GM21619 (cell line): ENCODE measurements around the gene EIF3B.
"Not testable (repeated sequence)": the region's sequence is repeated elsewhere in the genome, so short reads cannot be mapped to it uniquely, and the experiment has no call there.

Experiments
- ATAC-seq: cut with Tn5 transposase; IDR thresholded peaks from one replicate; pipeline ENCODE4 v1.9.1; 2021; ENCODE audit not compliant: unreplicated experiment

The EIF3B gene

DNA sequence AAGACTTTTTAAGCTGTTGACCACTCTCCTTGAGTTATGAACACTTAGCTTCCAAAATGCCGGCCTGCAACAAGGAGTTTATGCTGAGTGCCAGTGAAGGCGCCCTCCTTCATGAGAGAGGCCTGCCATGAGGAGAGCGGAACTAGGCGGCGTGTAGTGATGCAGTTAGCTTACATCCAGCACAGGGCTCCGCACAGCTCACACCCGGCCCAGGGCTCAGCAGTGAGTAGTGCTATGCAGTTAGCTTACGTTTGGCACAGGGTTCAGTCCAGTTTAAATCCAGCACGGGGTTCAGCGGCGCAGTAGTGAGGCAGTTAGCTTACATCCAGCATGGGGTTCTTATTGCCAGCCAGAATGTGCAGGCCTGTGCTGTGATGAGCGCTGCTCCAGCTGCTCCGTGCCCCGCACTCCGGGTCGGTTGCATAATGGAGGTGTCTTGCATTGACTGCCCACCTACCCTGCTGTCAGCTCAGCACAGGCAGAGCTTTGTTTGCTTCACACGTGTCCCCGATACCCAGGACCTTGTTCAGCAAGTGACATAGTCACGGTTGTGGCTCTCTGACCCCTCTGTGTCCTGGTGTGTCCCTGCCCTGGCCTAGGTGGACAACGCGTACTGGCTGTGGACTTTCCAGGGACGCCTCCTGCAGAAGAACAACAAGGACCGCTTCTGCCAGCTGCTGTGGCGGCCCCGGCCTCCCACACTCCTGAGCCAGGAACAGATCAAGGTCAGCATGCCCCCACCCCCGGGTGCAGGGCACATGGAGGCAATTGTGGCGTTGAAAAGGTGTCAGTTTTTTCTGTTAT lies 21.9 kb downstream of the EIF3B start:
- no peak for ATAC-seq

DNA sequence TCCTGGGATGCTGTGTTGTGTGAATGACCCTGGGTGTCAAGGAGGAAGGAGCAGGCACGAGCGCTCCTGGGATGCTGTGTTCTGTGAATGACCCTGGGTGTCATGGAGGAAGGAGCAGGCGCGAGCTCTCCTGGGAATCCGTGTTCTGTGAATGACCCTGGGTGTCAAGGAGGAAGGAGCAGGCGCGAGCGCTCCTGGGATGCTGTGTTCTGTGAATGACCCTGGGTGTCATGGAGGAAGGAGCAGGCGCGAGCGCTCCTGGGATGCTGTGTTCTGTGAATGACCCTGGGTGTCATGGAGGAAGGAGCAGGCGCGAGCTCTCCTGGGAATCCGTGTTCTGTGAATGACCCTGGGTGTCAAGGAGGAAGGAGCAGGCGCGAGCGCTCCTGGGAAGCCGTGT lies 22.9 kb downstream of the EIF3B start:
- not testable (repeated sequence) for ATAC-seq

DNA sequence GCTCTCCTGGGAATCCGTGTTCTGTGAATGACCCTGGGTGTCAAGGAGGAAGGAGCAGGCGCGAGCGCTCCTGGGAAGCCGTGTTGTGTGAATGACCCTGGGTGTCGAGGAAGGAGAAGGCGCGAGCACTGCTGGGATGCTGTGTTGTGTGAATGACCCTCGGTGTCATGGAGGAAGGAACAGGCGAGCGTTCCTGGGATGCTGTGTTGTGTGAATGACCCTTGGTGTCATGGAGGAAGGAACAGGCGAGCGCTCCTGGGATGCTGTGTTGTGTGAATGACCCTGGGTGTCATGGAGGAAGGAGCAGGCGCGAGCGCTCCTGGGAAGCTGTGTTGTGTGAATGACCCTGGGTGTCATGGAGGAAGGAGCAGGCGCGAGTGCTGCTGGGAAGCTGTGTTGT lies 23.5 kb downstream of the EIF3B start:
- not testable (repeated sequence) for ATAC-seq

DNA sequence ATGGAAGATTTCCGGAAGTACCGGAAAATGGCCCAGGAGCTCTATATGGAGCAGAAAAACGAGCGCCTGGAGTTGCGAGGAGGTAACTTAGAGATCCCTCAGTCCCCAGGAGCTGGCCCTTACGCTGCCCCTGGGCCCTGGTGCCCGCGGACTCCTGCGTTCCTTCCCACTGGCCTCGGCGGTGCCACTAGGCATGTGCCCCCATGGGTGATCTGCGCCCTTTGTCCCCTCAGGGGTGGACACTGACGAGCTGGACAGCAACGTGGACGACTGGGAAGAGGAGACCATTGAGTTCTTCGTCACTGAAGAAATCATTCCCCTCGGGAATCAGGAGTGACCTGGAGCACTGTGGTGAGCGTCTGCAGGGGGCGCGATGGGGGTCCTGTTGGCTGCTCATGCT lies 24.5 kb downstream of the EIF3B start:
- ATAC-seq = no peak

DNA sequence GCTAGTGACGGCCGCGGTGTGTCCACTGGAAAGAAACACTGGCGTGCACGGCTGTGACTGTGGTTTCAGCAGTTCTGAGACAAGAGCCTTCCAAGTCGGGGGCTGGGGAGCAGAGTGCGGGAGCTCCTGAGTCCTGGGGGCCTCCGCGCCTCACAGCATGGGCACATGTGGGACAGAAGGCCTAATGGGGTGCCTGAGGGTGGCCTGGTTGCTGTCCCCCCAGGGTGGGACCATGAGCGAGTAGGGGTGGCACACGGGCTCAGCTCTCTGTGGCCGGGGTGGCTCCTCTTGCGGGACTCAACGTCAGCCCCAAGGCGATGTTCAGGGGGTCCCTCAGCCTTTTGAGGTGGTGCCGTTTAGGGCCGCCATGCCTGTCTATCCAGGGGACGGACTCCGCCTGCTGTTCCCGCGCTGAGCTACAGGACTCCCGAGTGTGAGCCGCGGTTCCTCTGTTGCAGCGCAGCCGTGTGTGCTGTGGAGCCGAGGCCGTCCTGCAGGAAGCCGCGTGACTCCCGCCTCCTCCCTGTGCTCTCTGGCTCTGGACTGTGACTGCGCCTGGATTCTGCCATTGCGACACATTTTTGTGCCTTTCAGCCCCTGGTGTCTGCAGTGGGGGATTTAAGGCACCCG lies 25.3 kb downstream of the EIF3B start:
- no peak for ATAC-seq

DNA sequence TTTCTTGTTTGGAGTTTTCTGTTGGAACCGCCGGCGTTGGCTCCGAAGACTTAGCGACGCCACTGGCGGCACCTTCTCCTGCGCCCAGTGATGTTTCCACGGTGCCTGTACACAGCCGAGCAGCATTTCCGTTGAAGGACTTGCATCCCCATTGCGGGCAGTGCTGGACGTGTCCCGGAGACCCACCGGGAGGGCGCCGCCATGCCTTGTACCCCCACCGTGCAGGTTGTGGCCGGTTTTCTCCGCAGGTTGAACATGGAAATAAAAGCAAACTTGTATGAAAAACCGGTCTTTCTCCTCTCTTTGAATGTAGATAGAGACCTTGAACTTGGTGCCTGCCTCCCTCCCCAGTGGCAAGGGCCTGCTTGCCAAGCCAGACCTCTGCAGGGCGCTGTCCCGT lies 25.8 kb downstream of the EIF3B start:
- ATAC-seq = no peak

DNA sequence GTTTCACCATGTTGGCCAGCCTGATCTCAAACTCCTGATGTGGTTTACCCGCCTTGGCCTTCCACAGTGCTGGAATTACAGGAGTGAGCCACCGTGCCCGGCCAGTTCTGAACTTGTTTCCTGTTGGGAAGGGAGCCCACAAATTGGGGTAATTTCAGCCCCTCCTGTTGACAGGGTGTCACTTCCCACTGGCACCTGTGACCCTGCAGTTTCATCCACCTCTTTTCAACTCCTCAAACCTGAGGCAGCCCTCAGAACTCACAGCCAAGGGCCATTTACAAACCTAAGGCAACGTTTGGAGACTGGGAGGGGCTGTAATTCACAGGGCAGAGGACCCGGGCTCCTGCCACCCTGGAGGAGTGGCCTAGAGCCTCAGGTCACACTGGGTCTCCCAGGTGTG lies 26.6 kb downstream of the EIF3B start:
- ATAC-seq = no peak

DNA sequence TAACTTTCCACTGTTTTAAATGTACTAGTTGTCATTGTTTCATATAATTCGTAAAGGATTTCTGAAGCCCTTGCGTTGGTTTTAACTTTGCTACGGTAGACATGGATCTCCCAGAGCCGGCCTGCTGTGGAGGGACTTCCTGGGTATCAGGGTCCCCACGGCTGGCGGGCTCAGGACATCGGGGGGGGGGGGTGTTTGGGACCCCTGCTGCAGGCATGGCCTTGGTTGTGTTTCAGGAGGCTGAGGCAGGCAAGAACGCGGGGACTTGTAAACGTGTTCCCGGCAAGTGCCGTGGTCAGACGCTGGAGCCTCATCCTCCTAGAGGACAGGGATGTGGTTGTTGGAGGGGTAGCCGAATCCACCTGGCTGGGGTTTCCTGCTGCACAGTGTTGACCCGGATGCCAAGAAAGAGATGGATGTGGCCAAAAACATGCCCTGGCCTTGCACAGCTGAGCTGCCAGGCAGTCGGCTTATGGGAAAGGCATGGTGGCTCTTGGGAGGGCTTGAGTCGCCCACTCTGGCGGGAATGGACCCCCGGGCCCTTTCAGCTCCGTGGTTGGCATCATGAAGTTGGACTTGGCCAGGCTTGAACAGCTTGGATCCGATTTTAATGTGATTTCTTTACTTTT lies 27.4 kb downstream of the EIF3B start:
- ATAC-seq = no peak

DNA sequence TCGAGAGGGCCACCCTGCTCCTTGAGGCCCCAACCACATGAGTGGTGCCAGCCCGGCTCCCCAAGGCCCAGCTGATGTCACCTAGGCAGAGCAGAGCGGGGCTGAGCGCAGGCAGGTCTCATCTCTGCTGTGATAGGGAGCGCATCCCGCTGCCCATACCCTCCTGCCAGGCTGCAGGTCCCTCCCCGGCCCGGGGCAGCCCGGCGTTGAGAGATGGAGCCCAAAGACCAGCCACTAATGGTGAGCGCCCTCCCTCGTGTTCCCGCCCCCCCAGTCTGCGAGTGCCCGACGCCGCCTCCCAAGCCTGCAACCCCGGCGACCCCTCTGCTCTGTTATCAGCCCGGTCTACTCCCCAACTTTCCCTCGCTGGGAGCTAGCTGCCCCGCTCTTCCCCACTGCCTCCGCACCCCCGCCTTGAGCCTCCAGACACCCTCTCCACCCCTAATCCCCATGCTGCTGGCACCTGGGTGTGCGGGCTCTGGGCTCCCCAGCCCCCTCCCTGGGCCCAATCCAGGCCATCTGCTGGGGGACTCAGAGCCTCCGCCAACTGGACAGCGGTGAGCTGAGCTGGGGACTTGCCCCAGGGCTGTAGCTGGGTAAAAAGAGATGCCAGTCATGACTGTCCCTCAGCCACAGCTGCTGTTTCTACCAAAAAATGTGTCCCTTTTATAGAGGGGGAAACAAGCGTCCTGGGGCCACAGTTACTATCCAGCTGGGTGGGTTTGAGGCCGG lies 29.1 kb downstream of the EIF3B start:
- no peak for ATAC-seq

DNA sequence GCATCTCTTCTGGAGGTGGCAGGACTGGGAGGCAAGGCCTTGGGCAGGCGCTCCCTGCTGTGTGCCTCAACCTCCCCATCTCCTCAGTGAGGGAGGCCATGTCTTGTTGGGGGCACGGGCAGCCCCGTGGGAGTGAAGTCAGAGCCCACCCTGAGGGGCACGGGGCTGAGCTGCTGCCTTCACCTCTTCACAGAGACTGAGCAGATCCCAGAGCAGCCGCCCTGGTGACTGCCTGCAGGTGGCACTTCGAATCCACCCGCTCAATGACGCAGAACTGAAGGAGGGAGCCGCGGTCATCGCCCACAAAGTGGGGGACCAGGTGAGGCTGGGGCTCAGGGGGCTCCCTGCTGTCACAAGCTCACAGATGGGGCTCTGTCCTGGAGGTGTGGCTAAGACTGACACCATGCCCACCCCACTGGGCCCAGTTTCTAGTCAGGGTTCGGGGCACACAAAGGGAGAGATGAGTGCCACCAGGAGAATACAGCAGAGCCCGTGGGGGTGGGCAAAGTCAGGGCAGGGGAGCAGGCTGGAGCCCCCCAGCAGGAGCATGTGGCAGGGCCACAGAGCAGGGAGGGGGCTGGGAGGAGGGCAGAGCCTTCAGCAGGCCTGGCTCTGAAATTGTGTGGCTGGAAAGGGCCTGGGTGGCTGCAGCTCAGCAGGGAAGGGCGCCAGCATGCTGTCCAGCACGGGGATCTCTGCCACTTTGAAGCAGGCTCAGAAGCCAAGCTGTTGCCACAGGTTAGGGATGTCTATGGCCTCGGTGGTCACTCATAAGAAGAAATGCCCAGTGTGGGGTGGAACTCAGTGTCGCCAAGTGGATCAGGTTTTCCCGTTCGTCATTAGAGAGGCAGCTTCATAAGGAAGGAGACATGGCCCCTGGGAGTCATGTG lies 30.0 kb downstream of the EIF3B start:
- no peak for ATAC-seq

DNA sequence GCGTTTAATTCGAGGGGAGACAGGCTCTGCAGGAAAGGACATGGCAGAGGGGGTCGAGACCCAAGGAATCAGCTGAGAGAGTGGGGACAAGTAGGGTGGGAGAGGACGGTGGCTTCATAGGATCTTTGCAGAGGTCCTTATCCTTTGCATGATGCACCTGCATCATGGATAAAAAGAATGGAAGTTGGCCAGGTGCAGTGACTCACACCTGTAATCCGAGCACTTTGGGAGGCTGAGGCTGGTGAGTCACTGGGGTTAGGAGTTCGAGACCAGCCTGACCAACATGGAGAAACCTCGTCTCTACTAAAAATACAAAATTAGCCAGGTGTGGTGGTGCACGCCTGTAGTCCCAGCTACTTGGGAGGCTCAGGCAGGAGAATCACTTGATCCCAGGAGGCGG lies 31.5 kb downstream of the EIF3B start:
- not testable (repeated sequence) for ATAC-seq

DNA sequence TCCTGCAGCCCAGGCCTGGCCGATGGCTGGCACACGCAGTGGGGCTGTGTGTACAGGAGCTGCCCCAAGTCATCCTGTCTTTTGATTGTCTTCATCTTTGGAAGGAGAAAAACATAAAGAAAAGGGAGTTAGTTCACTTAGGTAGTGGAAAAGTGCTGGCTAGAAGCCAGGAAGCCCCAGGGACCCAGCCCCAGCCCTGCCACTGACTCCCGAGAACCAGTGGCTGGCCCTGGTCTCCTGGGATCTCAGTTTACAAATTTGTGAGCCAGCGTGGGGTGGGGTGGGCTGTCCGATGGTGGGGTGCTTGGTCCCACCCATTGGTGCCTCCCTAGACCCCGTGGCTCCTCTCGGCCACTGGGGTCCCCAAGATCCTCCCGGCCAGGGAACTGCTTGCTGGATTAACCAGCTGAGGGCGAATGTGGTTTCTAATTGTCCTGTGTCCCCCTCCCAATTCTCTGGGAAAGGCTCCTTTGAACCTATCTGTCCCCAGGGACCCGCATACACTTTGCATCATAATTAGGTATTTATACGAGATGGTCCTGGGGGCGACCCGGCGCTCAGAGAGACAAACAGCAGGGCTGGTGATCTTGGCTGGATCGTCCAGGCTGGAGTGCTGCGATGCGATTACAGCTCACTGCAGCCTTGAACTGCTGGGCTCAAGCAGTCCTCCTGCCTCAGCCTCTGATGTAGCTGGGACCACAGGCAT lies 32.5 kb downstream of the EIF3B start:
- no peak for ATAC-seq

DNA sequence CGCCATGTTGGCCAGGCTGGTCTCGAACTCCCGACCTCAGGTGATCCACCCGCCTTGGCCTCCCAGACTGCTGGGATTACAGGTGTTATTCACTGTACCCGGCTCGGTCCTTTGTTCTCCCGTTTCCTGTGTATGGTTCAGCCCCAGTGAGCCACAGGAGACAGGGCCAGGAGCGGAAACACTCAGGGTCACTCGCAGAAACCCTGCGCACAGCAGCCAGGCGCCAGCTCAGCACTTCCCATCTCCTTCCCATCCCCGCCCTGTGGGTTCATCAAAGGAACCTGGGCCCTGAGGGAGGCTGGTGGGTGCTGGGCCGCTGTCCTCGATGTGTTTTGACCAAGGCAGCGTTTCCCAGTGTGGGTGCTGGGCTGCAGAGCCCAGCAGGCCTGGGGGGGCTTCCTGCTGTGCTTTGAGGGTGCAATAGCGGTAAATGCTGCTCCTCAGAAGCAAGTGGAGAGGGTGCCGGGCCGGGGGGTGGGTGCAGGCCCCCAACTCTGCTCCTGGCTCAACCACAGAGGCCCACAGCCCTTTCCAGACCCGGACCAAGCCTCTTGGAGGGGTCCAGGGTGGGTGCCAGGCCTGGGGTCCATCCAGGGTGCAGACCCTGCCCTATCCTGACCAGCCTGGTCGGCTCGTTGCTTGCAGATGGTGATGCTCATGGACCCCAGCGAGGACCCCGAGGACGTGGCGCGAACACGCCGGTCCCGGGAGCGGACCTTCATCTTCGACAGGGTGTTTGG lies 33.4 kb downstream of the EIF3B start:
- ATAC-seq = no peak

DNA sequence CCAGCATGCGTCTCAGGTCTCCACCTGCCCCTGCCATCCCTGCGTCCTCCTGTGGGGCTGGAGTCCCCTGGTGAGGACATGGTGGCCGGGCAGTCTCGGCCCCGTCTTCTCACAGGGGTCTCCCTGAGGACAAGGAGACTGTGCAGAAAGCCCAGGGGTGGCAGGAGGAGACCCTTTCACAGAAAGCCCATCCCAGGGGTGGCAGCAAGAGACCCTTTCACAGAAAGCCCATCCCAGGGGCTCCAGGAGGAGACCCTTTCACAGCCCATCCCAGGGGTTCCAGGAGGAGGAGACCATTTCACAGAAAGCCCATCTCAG lies 34.0 kb downstream of the EIF3B start:
- ATAC-seq = no peak

DNA sequence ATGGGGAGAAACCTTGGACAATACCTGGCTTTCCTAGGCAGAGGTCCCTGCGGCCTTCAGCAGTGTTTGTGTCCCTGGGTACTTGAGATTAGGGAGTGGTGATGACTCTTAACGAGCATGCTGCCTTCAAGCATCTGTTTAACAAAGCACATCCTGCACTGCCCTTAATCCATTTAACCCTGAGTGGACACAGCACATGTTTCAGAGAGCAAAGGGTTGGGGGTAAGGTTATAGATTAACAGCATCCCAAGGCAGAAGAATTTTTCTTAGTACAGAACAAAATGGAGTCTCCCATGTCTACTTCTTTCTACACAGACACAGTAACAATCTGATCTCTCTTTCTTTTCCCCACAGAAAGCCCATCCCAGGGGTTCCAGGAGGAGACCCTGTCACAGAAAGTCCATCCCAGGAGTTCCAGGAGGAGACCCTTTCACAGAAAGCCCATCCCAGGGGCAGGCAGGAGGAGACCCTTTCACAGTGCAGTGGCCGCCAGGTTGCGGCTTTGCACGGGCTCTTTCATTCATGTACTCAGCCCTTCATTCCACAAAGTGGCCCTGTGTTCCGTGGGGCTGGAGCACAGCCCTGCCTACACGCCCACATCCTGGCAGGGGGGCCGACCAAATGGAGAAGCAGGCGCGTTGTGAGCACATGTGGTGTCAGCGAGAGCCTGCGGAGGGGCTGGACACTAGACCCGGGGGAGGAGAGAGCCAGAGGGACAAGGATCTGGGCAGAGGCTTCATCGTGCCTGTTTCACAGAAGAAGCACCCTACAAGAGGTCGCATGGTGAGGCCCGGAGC lies 35.6 kb downstream of the EIF3B start:
- not testable (repeated sequence) for ATAC-seq

DNA sequence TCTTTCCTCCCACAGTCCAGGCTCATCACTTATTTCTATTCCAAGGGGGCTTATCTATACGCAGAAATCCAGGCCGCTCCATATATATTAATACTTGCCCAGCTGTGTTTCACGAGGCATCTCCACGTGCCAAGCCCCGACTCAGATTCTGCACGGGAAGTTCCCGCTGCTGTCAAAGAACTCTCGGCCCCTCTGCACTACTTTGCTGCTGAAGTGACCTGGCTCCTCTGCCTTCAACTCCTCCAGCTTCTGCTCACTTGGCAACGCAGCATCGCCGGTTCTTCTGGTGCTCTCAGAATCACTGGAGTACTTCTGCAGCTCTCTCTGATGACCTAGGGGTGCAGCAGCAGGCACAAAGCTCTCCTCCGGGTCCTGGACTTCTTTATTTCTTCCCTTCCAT lies 39.1 kb downstream of the EIF3B start:
- no peak for ATAC-seq

DNA sequence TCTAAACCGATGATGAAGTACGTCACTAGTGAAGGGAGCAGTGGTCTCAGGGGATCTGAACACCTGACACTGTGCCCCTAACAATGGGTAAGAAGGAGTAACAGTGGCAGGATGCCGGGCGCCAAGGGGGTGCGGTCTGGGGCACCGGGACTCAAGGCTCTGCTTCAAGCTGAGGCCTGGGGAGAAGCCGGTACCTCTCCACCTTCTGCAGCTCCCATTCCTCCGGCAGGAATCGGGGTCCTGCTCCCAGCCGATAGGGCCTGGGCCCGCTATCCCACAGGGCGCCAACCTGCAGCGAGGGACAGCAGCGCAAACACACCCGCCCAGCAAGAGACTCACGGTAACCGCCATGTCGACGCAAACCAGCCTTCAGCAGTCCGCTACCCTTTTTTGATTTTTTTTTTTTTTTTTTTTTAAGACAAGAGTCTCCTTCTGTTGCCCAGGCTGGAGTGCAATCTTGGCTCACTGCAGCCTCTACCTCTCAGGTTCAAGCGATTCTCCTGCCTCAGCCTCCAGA lies 40.0 kb downstream of the EIF3B start:
- ATAC-seq = no peak

DNA sequence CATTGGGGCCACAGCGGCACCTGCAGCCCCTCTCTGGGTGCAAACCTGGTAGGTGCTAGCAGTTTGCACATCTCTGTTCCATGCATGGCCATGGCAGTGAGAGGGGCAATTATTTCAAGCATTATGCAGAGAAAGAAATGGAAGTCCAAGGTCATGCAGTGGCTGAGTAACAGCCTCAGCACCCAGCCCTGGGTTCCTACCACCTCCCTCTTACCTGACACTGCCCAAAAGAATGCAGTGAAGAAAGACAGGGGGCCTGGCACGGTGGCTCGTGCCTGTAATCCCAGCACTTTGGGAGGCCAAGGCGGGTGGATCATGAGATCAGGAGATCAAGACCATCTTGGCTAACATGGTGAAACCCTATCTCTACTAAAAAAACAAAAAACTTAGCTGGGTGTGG lies 43.9 kb downstream of the EIF3B start:
- ATAC-seq = no peak
